Measurements from ENCODE around the gene RHOV. TPM values are rescaled to one million over a fixed set of nuclear protein-coding genes. Genes with fewer than 3 reads are reported as not detected.

RHOV gene
- polyA plus RNA-seq, 1 donor (not counting 4 experiments of a cell fraction or from before 2014, with no cell fraction given): 7.1 TPM

DNA sequence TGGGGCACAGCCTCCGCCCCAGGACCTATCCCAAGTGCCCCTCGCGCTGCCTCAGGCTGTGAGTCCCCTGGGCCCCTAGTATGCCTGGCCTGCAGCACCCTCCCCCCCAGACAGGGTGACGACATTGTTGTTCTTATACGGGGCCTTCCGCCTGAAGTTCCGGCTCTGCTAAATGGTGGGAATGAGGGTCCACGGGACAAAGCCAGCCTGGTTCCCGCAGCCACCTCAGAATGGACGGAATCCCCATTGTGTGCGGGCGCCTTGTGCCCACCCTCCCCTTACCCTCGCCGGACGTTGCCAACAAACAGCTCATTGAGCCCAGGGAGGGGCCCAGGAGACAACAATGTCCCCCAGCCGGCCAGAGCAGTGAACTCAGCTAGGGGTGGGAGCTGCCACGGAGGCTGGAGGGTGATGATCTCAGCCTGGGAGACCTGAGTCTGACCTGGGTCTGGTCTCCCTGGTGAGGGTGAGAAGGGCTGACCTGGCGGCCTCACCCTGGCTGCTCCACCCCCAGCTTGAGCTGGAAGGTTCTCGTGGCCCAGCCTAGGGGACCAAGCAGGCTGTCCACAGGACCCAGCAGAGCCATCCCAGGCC is 44.9 kb upstream of the RHOV start:
- Histone ChIP-seq H3K9me1 (ENCODE audit: control insufficient read depth, extremely low read depth, insufficient read depth, low read length) (no peaks in the 10 kb centered on the region), H3K4me3 (ENCODE audit: control insufficient read depth in 2 of 3, extremely low read depth in 1 of 3, insufficient read depth in 2 of 3, low read depth in 1 of 3, low read length in 3 of 3) (no peak overlapping the region), H3K27ac (ENCODE audit: control insufficient read depth, insufficient read depth, low read length) (no peak overlapping the region), H4K20me1 (ENCODE audit: control insufficient read depth, extremely low read depth, insufficient read depth, low read length) (no peaks in the 10 kb centered on the region), H2AFZ (ENCODE audit: control insufficient read depth, low read length) (no peak overlapping the region), H3K9me3 (ENCODE audit: control insufficient read depth, low read depth, low read length) (no peaks in the 10 kb centered on the region), H3K36me3 (ENCODE audit: control insufficient read depth in 2 of 2, extremely low read depth in 1 of 2, insufficient read depth in 2 of 2, low read length in 2 of 2) (no peaks in the 10 kb centered on the region), H3K27me3 (ENCODE audit: control insufficient read depth, extremely low read depth, insufficient read depth, low read length) (peaks cover 20% of the 10 kb centered on the region), H3K4me2 (ENCODE audit: control insufficient read depth, extremely low read depth, insufficient read depth, low read depth, low read length) (no peak overlapping the region), H3K79me2 (ENCODE audit: control insufficient read depth, insufficient read depth, low read length) (no peaks in the 10 kb centered on the region), H3K9ac (ENCODE audit: control insufficient read depth, extremely low read depth, insufficient read depth, low read length) (no peak overlapping the region), H3K4me1 (ENCODE audit: control insufficient read depth, extremely low read depth, insufficient read depth, low read length) (no peaks in the 10 kb centered on the region)
- TF ChIP-seq EZH2 (IDR thresholded peaks at IDR 0.05; ENCODE audit: low read length): no peak
- TF ChIP-seq, protein P1, sequence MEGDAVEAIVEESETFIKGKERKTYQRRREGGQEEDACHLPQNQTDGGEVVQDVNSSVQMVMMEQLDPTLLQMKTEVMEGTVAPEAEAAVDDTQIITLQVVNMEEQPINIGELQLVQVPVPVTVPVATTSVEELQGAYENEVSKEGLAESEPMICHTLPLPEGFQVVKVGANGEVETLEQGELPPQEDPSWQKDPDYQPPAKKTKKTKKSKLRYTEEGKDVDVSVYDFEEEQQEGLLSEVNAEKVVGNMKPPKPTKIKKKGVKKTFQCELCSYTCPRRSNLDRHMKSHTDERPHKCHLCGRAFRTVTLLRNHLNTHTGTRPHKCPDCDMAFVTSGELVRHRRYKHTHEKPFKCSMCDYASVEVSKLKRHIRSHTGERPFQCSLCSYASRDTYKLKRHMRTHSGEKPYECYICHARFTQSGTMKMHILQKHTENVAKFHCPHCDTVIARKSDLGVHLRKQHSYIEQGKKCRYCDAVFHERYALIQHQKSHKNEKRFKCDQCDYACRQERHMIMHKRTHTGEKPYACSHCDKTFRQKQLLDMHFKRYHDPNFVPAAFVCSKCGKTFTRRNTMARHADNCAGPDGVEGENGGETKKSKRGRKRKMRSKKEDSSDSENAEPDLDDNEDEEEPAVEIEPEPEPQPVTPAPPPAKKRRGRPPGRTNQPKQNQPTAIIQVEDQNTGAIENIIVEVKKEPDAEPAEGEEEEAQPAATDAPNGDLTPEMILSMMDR (optimal IDR thresholded peaks at IDR 0.05 in 1 of 3, IDR thresholded peaks at IDR 0.05 in 1 of 3, conservative IDR thresholded peaks at IDR 0.05 in 1 of 3; ENCODE audit: extremely low read depth in 1 of 3, insufficient read depth in 2 of 3, low read length in 3 of 3): no peak
- DNase-seq (ENCODE audit: low read depth, low spot score) (no peak), FAIRE-seq (no peak)
- dilution Hi-C loops (cut with MboI; ENCODE audit: extremely low pct_ligation_motif_present, low sequenced_read_pairs): loop anchor here (25.0 kb wide), 1 partner anchor 93 kb away; no protein-coding TSS in a partner anchor

DNA sequence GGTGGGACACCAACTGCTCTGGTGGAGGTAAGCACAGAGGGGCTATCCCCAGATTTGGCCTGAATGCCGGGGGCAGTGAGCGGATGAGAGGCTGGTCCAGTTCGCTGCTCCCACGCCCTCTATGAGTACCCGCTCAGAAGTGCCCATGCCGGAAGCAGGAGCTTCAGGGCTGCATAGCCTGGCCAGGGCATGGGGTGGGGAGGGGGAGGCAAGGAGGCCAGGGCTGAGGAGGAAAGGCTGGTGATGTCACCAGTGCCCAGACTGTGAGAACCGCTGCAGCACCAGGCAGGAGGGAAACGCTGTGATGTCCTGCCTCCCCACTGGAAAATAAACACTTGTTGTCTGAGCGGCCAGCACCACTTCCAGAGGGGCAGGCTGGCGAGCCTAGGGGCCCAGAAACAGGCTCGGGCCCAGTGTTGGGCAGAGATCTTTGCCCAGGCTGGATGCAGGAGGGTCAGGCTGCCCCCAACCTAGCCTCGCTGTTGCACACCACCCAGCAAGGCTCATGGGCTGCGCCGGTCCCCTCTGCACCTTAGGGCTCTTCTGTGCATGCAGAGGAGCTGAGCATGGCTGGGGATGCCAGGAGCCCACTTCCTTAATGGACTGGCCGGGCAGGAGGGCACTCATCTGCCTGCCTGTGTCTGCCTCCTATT is 44.2 kb upstream of the RHOV start:
- no peak for FAIRE-seq
- no peak overlapping the region for H3K27ac ChIP-seq (ENCODE audit: control insufficient read depth, insufficient read depth, low read length)
- peaks cover 17% of the 10 kb centered on the region for H3K27me3 ChIP-seq (ENCODE audit: control insufficient read depth, extremely low read depth, insufficient read depth, low read length)
- no peak overlapping the region for H3K9ac ChIP-seq (ENCODE audit: control insufficient read depth, extremely low read depth, insufficient read depth, low read length)
- H4K20me1 ChIP-seq (ENCODE audit: control insufficient read depth, extremely low read depth, insufficient read depth, low read length): no peaks in the 10 kb centered on the region
- TF ChIP-seq, protein P1 (optimal IDR thresholded peaks at IDR 0.05 in 1 of 3, IDR thresholded peaks at IDR 0.05 in 1 of 3, conservative IDR thresholded peaks at IDR 0.05 in 1 of 3; ENCODE audit: extremely low read depth in 1 of 3, insufficient read depth in 2 of 3, low read length in 3 of 3): no peak
- no peak for TF ChIP-seq EZH2 (IDR thresholded peaks at IDR 0.05; ENCODE audit: low read length)
- no peak overlapping the region for H3K4me2 ChIP-seq (ENCODE audit: control insufficient read depth, extremely low read depth, insufficient read depth, low read depth, low read length)
- no peaks in the 10 kb centered on the region for H3K9me1 ChIP-seq (ENCODE audit: control insufficient read depth, extremely low read depth, insufficient read depth, low read length)
- H3K79me2 ChIP-seq (ENCODE audit: control insufficient read depth, insufficient read depth, low read length): no peaks in the 10 kb centered on the region
- dilution Hi-C loops (cut with MboI; ENCODE audit: extremely low pct_ligation_motif_present, low sequenced_read_pairs): loop anchor here (25.0 kb wide), 1 partner anchor 94 kb away; no protein-coding TSS in a partner anchor
- H3K4me1 ChIP-seq (ENCODE audit: control insufficient read depth, extremely low read depth, insufficient read depth, low read length): no peaks in the 10 kb centered on the region
- no peak for DNase-seq (ENCODE audit: low read depth, low spot score)
- H3K9me3 ChIP-seq (ENCODE audit: control insufficient read depth, low read depth, low read length): no peaks in the 10 kb centered on the region
- no peak overlapping the region for H2AFZ ChIP-seq (ENCODE audit: control insufficient read depth, low read length)
- no peaks in the 10 kb centered on the region for H3K36me3 ChIP-seq (ENCODE audit: control insufficient read depth in 2 of 2, extremely low read depth in 1 of 2, insufficient read depth in 2 of 2, low read length in 2 of 2)
- H3K4me3 ChIP-seq (ENCODE audit: control insufficient read depth in 2 of 3, extremely low read depth in 1 of 3, insufficient read depth in 2 of 3, low read depth in 1 of 3, low read length in 3 of 3): no peak overlapping the region

Data from keratinocyte (primary cell).